ENCODE data around the gene SUCLG2.

SUCLG2 gene

DNA sequence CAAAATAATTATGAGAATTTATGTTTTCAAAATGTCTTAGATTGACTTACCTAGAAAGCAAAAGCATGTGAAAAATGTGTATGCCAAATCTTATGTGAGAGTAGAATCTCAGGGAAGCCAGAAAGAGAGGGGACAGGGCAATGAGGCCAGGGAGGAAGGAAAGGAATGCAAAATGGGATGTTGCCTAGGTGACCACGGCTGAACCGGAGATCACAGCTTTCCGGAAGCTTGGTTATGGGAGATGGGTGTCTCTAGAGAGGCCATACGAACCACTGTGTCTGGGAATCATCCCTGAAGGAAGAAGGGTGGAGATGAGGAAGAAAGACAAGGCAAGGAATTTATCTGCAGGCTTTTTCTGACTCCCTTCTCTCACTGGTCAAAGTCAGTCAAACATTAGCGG lies 76.0 kb downstream of the SUCLG2 start:
- no peaks in the 10 kb centered on the region for H3K9me3 ChIP-seq (ENCODE audit: control insufficient read depth, insufficient read depth, low read depth, low read length)
- ChIA-PET POLR2A (no interaction called here), CTCF (no interaction called here)
- no peaks in the 10 kb centered on the region for H3K4me1 ChIP-seq (ENCODE audit: control insufficient read depth, insufficient read depth, low read length)
- TF ChIP-seq ZNF560 (tag by site-specific recombination; IDR thresholded peaks at IDR 0.05; ENCODE audit: borderline replicate concordance) = no peak
- TF ChIP-seq ZNF335 (tag by site-specific recombination; conservative IDR thresholded peaks at IDR 0.05) = no peak
- no peak for TF ChIP-seq ZNF654 (tag by site-specific recombination; IDR thresholded peaks at IDR 0.05; ENCODE audit: low read depth)
- TF ChIP-seq, protein P1, sequence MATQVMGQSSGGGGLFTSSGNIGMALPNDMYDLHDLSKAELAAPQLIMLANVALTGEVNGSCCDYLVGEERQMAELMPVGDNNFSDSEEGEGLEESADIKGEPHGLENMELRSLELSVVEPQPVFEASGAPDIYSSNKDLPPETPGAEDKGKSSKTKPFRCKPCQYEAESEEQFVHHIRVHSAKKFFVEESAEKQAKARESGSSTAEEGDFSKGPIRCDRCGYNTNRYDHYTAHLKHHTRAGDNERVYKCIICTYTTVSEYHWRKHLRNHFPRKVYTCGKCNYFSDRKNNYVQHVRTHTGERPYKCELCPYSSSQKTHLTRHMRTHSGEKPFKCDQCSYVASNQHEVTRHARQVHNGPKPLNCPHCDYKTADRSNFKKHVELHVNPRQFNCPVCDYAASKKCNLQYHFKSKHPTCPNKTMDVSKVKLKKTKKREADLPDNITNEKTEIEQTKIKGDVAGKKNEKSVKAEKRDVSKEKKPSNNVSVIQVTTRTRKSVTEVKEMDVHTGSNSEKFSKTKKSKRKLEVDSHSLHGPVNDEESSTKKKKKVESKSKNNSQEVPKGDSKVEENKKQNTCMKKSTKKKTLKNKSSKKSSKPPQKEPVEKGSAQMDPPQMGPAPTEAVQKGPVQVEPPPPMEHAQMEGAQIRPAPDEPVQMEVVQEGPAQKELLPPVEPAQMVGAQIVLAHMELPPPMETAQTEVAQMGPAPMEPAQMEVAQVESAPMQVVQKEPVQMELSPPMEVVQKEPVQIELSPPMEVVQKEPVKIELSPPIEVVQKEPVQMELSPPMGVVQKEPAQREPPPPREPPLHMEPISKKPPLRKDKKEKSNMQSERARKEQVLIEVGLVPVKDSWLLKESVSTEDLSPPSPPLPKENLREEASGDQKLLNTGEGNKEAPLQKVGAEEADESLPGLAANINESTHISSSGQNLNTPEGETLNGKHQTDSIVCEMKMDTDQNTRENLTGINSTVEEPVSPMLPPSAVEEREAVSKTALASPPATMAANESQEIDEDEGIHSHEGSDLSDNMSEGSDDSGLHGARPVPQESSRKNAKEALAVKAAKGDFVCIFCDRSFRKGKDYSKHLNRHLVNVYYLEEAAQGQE (tag by site-specific recombination; IDR thresholded peaks at IDR 0.05) = no peak
- TF ChIP-seq KLF1 (tag by site-specific recombination; IDR thresholded peaks at IDR 0.05) = no peak
- no peak for TF ChIP-seq HOXD13 (CRISPR knock-in tag; IDR thresholded peaks at IDR 0.05; ENCODE audit: borderline replicate concordance)
- TF ChIP-seq HOXC10 (CRISPR knock-in tag; IDR thresholded peaks at IDR 0.05) = no peak
- no peak for TF ChIP-seq KLF9 (tag by site-specific recombination; IDR thresholded peaks at IDR 0.05; ENCODE audit: low read depth)
- no peak for TF ChIP-seq ZNF184 (tag by site-specific recombination; IDR thresholded peaks at IDR 0.05)
- TF ChIP-seq ZNF549 (tag by site-specific recombination; IDR thresholded peaks at IDR 0.05) = no peak
- no peak for TF ChIP-seq ZFP69B (tag by site-specific recombination; IDR thresholded peaks at IDR 0.05)
- TF ChIP-seq ZBTB8A (tag by site-specific recombination; IDR thresholded peaks at IDR 0.05) = no peak
- TF ChIP-seq, protein P2, sequence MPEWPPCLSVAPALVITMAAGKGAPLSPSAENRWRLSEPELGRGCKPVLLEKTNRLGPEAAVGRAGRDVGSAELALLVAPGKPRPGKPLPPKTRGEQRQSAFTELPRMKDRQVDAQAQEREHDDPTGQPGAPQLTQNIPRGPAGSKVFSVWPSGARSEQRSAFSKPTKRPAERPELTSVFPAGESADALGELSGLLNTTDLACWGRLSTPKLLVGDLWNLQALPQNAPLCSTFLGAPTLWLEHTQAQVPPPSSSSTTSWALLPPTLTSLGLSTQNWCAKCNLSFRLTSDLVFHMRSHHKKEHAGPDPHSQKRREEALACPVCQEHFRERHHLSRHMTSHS (tag by site-specific recombination; IDR thresholded peaks at IDR 0.05) = no peak
- TF ChIP-seq ZSCAN16 (tag by site-specific recombination; IDR thresholded peaks at IDR 0.05) = no peak
- no peak for TF ChIP-seq SETDB1 (IDR thresholded peaks at IDR 0.05; ENCODE audit: insufficient read length, low read length)
- TF ChIP-seq ZNF596 (tag by site-specific recombination; IDR thresholded peaks at IDR 0.05) = no peak
- TF ChIP-seq ZNF658 (tag by site-specific recombination; IDR thresholded peaks at IDR 0.05) = no peak
- no peak for TF ChIP-seq ZFP37 (tag by site-specific recombination; IDR thresholded peaks at IDR 0.05)
- no peak overlapping the region for H3K27ac ChIP-seq (ENCODE audit: extremely low read depth, low read depth, low read length)
- no peaks in the 10 kb centered on the region for H3K36me3 ChIP-seq (ENCODE audit: control insufficient read depth in 2 of 2, insufficient read depth in 1 of 2, low read length in 2 of 2)
- no peak overlapping the region for H3K4me3 ChIP-seq (ENCODE audit: low read depth, low read length)

DNA sequence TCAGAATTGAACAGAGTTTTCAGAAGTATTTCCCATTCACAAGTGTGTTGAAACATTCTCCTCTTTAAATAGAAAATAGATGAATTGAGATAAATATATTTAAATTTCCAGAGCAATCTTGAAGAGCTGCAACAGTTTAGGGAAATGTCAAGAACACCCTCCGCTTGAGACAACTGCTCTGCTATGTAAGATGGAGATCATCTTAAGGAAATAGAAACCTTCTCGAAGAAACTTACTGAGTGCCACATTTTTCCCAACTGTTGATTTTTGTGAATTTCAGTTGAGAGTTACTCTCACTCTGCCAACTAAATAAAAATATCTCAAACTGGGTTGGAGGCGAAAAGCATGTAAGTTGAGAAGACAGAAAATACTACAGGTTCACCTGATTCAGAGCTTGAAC lies 78.0 kb downstream of the SUCLG2 start:
- CTCF ChIA-PET = interaction anchor here (0.7 kb wide), 1 partner anchor 315 kb away, joined by 3 read pairs; no protein-coding TSS in a partner anchor
- POLR2A ChIA-PET = no interaction called here
- no peak for TF ChIP-seq ZNF146 (tag by site-specific recombination; IDR thresholded peaks at IDR 0.05)
- TF ChIP-seq ZNF707 (tag by site-specific recombination; IDR thresholded peaks at IDR 0.05) = no peak
- TF ChIP-seq ZNF624 (tag by site-specific recombination; IDR thresholded peaks at IDR 0.05) = no peak
- no peak for TF ChIP-seq ZNF792 (tag by site-specific recombination; IDR thresholded peaks at IDR 0.05)
- TF ChIP-seq, protein P3, sequence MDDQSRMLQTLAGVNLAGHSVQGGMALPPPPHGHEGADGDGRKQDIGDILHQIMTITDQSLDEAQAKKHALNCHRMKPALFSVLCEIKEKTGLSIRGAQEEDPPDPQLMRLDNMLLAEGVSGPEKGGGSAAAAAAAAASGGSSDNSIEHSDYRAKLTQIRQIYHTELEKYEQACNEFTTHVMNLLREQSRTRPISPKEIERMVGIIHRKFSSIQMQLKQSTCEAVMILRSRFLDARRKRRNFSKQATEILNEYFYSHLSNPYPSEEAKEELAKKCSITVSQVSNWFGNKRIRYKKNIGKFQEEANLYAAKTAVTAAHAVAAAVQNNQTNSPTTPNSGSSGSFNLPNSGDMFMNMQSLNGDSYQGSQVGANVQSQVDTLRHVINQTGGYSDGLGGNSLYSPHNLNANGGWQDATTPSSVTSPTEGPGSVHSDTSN (CRISPR knock-in tag; IDR thresholded peaks at IDR 0.05) = no peak
- TF ChIP-seq, protein P4, sequence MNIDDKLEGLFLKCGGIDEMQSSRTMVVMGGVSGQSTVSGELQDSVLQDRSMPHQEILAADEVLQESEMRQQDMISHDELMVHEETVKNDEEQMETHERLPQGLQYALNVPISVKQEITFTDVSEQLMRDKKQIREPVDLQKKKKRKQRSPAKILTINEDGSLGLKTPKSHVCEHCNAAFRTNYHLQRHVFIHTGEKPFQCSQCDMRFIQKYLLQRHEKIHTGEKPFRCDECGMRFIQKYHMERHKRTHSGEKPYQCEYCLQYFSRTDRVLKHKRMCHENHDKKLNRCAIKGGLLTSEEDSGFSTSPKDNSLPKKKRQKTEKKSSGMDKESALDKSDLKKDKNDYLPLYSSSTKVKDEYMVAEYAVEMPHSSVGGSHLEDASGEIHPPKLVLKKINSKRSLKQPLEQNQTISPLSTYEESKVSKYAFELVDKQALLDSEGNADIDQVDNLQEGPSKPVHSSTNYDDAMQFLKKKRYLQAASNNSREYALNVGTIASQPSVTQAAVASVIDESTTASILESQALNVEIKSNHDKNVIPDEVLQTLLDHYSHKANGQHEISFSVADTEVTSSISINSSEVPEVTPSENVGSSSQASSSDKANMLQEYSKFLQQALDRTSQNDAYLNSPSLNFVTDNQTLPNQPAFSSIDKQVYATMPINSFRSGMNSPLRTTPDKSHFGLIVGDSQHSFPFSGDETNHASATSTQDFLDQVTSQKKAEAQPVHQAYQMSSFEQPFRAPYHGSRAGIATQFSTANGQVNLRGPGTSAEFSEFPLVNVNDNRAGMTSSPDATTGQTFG (tag by site-specific recombination; IDR thresholded peaks at IDR 0.05; ENCODE audit: borderline replicate concordance) = no peak
- TF ChIP-seq, protein P5, sequence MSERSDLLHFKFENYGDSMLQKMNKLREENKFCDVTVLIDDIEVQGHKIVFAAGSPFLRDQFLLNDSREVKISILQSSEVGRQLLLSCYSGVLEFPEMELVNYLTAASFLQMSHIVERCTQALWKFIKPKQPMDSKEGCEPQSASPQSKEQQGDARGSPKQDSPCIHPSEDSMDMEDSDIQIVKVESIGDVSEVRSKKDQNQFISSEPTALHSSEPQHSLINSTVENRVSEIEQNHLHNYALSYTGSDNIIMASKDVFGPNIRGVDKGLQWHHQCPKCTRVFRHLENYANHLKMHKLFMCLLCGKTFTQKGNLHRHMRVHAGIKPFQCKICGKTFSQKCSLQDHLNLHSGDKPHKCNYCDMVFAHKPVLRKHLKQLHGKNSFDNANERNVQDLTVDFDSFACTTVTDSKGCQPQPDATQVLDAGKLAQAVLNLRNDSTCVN (tag by site-specific recombination; optimal IDR thresholded peaks at IDR 0.05) = no peak
- TF ChIP-seq ZNF596 (tag by site-specific recombination; IDR thresholded peaks at IDR 0.05) = no peak
- TF ChIP-seq KLF16 (tag by site-specific recombination; IDR thresholded peaks at IDR 0.05) = no peak
- no peak for TF ChIP-seq ZNF433 (tag by site-specific recombination; IDR thresholded peaks at IDR 0.05; ENCODE audit: low read depth)

More for the DNA sequence above, 78.0 kb downstream of the SUCLG2 start:
- no peak overlapping the region for H3K27ac ChIP-seq (ENCODE audit: extremely low read depth, low read depth, low read length)
- no peaks in the 10 kb centered on the region for H3K36me3 ChIP-seq (ENCODE audit: control insufficient read depth in 2 of 2, insufficient read depth in 1 of 2, low read length in 2 of 2)
- H3K9me3 ChIP-seq (ENCODE audit: control insufficient read depth, insufficient read depth, low read depth, low read length) = no peaks in the 10 kb centered on the region
- no peaks in the 10 kb centered on the region for H3K4me1 ChIP-seq (ENCODE audit: control insufficient read depth, insufficient read depth, low read length)
- no peak overlapping the region for H3K4me3 ChIP-seq (ENCODE audit: low read depth, low read length)
